Endothelial cell of umbilical vein (primary cell): ENCODE data around the gene VBP1. TPM values are rescaled to one million over a fixed set of nuclear protein-coding genes. Genes with fewer than 3 reads are reported as not detected.
A peak's percentile ranks its signal among the peaks of the same experiment; 100 is the strongest.

Source experiments
- BruUV-seq: library from RNA; stranded (reverse); fragments of 400-500 nt; replicated peaks from 2 replicates; lab custom pipeline; 2021; lab: Mats Ljungman, UMichigan
- CTCF ChIA-PET: fragments of 300-600, 350-600 bp; sonication (Branson Sonifier 250); formaldehyde crosslinking; loops from one replicate; lab custom pipeline; 2021; ENCODE audit warnings: antibody characterized with exemption, inconsistent platforms; lab: Charles Lee
- POLR2A ChIA-PET: fragments of 300-600, 350-600 bp; sonication (Branson Sonifier 250); formaldehyde crosslinking; loops from one replicate; lab custom pipeline; 2021; ENCODE audit warnings: antibody characterized with exemption, inconsistent platforms; lab: Charles Lee
- DNase-seq: peaks from one replicate; pipeline ENCODE4 v3.0.0-alpha.2; 2011; ENCODE audit warnings: low read depth, low spot score
- FAIRE-seq: peaks from 2 replicates; lab custom pipeline; 2011; peaks lifted over from hg19 to GRCh38; lab: Jason Lieb, UNC
- H2AFZ ChIP-seq: 2 replicates; pipeline ENCODE4 v1.6.0; 2012; ENCODE audit warnings: low read depth, low read length, control low read depth, inconsistent platforms
- H3K27ac ChIP-seq: 2 replicates; pipeline ENCODE4 v1.5.1; 2011; ENCODE audit warnings: low read depth, mild to moderate bottlenecking, control low read depth, low read length, moderate library complexity; ENCODE audit not compliant: insufficient read depth
- H3K27me3 ChIP-seq, 2 experiments: 2 replicates each; pipeline versions ENCODE4 v1.6.0 to v1.6.1; 2011; ENCODE audit warnings: low read length in 2 of 2, mixed read lengths in 1 of 2; ENCODE audit not compliant: control insufficient read depth in 2 of 2, insufficient read depth in 2 of 2
- H3K36me3 ChIP-seq, 2 experiments: 2 replicates in 1 of 2; 3 replicates in 1 of 2; pipeline ENCODE4 v1.5.1; 2011; ENCODE audit warnings: low read length in 2 of 2, mild to moderate bottlenecking in 1 of 2, moderate library complexity in 1 of 2; ENCODE audit not compliant: control insufficient read depth in 2 of 2, insufficient read depth in 2 of 2; ENCODE audit errors: extremely low read depth in 1 of 2
- H3K4me1 ChIP-seq: 3 replicates; pipeline ENCODE4 v1.5.1; 2011; ENCODE audit warnings: mild to moderate bottlenecking, low read length; ENCODE audit not compliant: control insufficient read depth, insufficient read depth; ENCODE audit errors: extremely low read depth
- H3K4me2 ChIP-seq: 2 replicates; pipeline ENCODE4 v1.6.1; 2011; ENCODE audit warnings: low read length, control low read depth, mixed read lengths; ENCODE audit not compliant: insufficient read depth
- H3K4me3 ChIP-seq, 3 experiments: fragments of 200-600 bp in 1 of 3; sonication (generic), shearing (Covaris generic) in 1 of 3; replicated peaks in 1 of 3; 2 replicates each; pipeline ENCODE4 v1.5.1; 2011 to 2016; ENCODE audit warnings: control low read depth in 3 of 3, low read length in 3 of 3, mild to moderate bottlenecking in 2 of 3, inconsistent platforms in 1 of 3, low read depth in 1 of 3, moderate library complexity in 1 of 3; ENCODE audit not compliant: insufficient read depth in 1 of 3
- H3K79me2 ChIP-seq: 2 replicates; pipeline ENCODE4 v1.6.0; 2012; ENCODE audit warnings: low read length, inconsistent platforms; ENCODE audit not compliant: control insufficient read depth, insufficient read depth
- H3K9ac ChIP-seq: replicated peaks from 2 replicates; pipeline ENCODE3; 2011; ENCODE audit warnings: low read length, control low read depth; ENCODE audit not compliant: insufficient read depth; ENCODE audit errors: extremely low read depth
- H3K9me1 ChIP-seq: replicated peaks from 3 replicates; pipeline ENCODE4 v1.6.0; 2011; ENCODE audit warnings: mild to moderate bottlenecking, low read length; ENCODE audit not compliant: control insufficient read depth, insufficient read depth; ENCODE audit errors: extremely low read depth
- H3K9me3 ChIP-seq: replicated peaks from 2 replicates; pipeline ENCODE4 v1.5.1; 2012; ENCODE audit warnings: low read length, inconsistent platforms; ENCODE audit not compliant: control insufficient read depth, insufficient read depth
- H4K20me1 ChIP-seq: replicated peaks from 2 replicates; pipeline ENCODE3; 2011; ENCODE audit warnings: mild to moderate bottlenecking, low read length; ENCODE audit not compliant: control insufficient read depth, insufficient read depth; ENCODE audit errors: extremely low read depth
- CTCF ChIP-seq, 2 donors: IDR thresholded peaks; 1 replicate in 1 of 2; 2 replicates in 1 of 2; pipeline ENCODE4 v1.5.1; 2011; ENCODE audit warnings: low read length in 2 of 2, mild to moderate bottlenecking in 2 of 2, moderate library complexity in 2 of 2, control low read depth in 1 of 2, inconsistent platforms in 1 of 2, low read depth in 1 of 2; ENCODE audit not compliant: insufficient read depth in 1 of 2; ENCODE audit errors: extremely low read depth in 1 of 2
- EZH2 ChIP-seq: IDR thresholded peaks from 2 replicates; pipeline ENCODE4 v1.6.1; 2012; ENCODE audit warnings: borderline replicate concordance, low read depth, mild to moderate bottlenecking, moderate library complexity, low read length, inconsistent platforms; ENCODE audit not compliant: severe bottlenecking
- FOS ChIP-seq: IDR thresholded peaks from 2 replicates; pipeline ENCODE4 v1.6.1; 2011; ENCODE audit warnings: mild to moderate bottlenecking, low read length, moderate library complexity, borderline replicate concordance; ENCODE audit not compliant: insufficient read depth
- GATA2 ChIP-seq: IDR thresholded peaks from 2 replicates; pipeline ENCODE4 v1.7.0; 2011; ENCODE audit warnings: low read depth, mild to moderate bottlenecking, moderate library complexity, mixed read lengths, low read length; ENCODE audit not compliant: insufficient read length, insufficient read depth
- MAX ChIP-seq: IDR thresholded peaks from 2 replicates; pipeline ENCODE4 v1.6.1; 2011; ENCODE audit not compliant: insufficient read depth, insufficient read length
- MYC ChIP-seq: IDR thresholded peaks from one replicate; pipeline ENCODE4 v1.6.1; 2011; ENCODE audit warnings: mild to moderate bottlenecking, low read depth, low read length
- POLR2A ChIP-seq: IDR thresholded peaks from 2 replicates; pipeline ENCODE4 v1.6.1; 2012; ENCODE audit warnings: low read depth, mild to moderate bottlenecking, control low read depth, low read length
- POLR2AphosphoS5 ChIP-seq: IDR thresholded peaks from 2 replicates; pipeline ENCODE4 v1.6.1; 2012; ENCODE audit warnings: low read depth, mild to moderate bottlenecking, control low read depth, low read length, moderate library complexity; ENCODE audit not compliant: insufficient read depth
- dilution Hi-C: fragments of 300-500 bp; cut with MboI; formaldehyde crosslinking; loops from one replicate; pipeline ENCODE4 v1.15.0; 2019; ENCODE audit warnings: low sequenced_read_pairs; ENCODE audit not compliant: extremely low pct_ligation_motif_present
- intact Hi-C: fragments of 100-400 bp; cut with micrococcal nuclease; formaldehyde crosslinking; loops from one replicate; pipeline ENCODE4 v1.10.0; 2022
- polyA plus RNA-seq, 4 experiments: library from polyadenylated mRNA; depleted of rRNA in 3 of 4; stranded (reverse) in 3 of 4; unstranded in 1 of 4; fragments of >200 nt; gene quantifications; 2 replicates each; pipeline versions ENCODE4 v1.2.1 to v1.2.3, GENCODE V29; 2011 to 2012; ENCODE audit warnings: missing spikeins in 1 of 4
- total RNA-seq: library from RNA; stranded (reverse); gene quantifications from 2 replicates; pipeline ENCODE4 v1.2.3, GENCODE V29; 2021

VBP1 gene
- total and polyA plus RNA-seq, 2 donors (not counting 3 experiments of a cell fraction or from before 2014, with no cell fraction given), result 17.3 to 51.5 TPM

- no peaks in the 10 kb centered on the region for H3K4me1 ChIP-seq
- H3K4me3 ChIP-seq, result no peak overlapping the region
- intact Hi-C loops (no loop called here), dilution Hi-C loops (no loop called here)
- no peaks in the 10 kb centered on the region for H3K79me2 ChIP-seq
- no peaks in the 10 kb centered on the region for H3K36me3 ChIP-seq
- H3K27ac ChIP-seq, result no peak overlapping the region
- no peak overlapping the region for H3K4me2 ChIP-seq
- no peaks in the 10 kb centered on the region for H3K9me1 ChIP-seq
- H2AFZ ChIP-seq, result no peak overlapping the region
- H4K20me1 ChIP-seq, result no peaks in the 10 kb centered on the region
- no TSS peak for BruUV-seq
- CTCF ChIA-PET, result no interaction called here
- no peak for TF ChIP-seq CTCF (IDR thresholded peaks at IDR 0.05; ENCODE audit: extremely low read depth in 1 of 2, insufficient read depth in 1 of 2, low read depth in 1 of 2, low read length in 2 of 2)
- TF ChIP-seq GATA2, result no peak
- no peak for TF ChIP-seq POLR2A
- TF ChIP-seq POLR2AphosphoS5, result no peak
- TF ChIP-seq FOS, result no peak
- TF ChIP-seq MAX, result no peak
- no peak for TF ChIP-seq MYC
- peak; percentile 9 for TF ChIP-seq EZH2
- DNase-seq (no peak), FAIRE-seq (peak; percentile 31)
- H3K9ac ChIP-seq, result no peak overlapping the region
- POLR2A ChIA-PET, result no interaction called here
- no peaks in the 10 kb centered on the region for H3K9me3 ChIP-seq
- H3K27me3 ChIP-seq, result peaks cover 3 to 4% of the 10 kb centered on the region in 2 experiments
Observed at GRCh38 chrX:155262970-155263754, 46.9 kb downstream of the VBP1 start.
